Smooth muscle cell (in vitro differentiated cells): ENCODE measurements around the gene RND3. TPM values are rescaled to one million over a fixed set of nuclear protein-coding genes. Genes with fewer than 3 reads are reported as not detected.

Source experiments
- DNase-seq: peaks from one replicate; lab custom pipeline; 2025; ENCODE audit not compliant: unreplicated experiment; lab: John Stamatoyannopoulos, UW
- H2AFZ ChIP-seq: fragments of 200-600 bp; sonication (generic); 2 replicates; pipeline ENCODE4 v1.6.0; 2016; ENCODE audit warnings: antibody characterized with exemption, low read depth, mild to moderate bottlenecking
- H3F3A ChIP-seq: fragments of 200-600 bp; sonication (generic); 2 replicates; pipeline ENCODE4 v1.6.0; 2017; ENCODE audit warnings: antibody characterized with exemption, low read depth
- H3K27ac ChIP-seq: fragments of 200-600 bp; sonication (generic); 2 replicates; pipeline ENCODE4 v1.5.1; 2016; ENCODE audit warnings: low read depth, mild to moderate bottlenecking
- H3K27me3 ChIP-seq: fragments of 200-600 bp; sonication (generic); 2 replicates; pipeline ENCODE4 v1.6.1; 2016; ENCODE audit warnings: low read depth, mild to moderate bottlenecking
- H3K36me3 ChIP-seq: fragments of 200-600 bp; sonication (generic); 2 replicates; pipeline ENCODE4 v1.5.1; 2016; ENCODE audit warnings: low read depth
- H3K4me1 ChIP-seq: fragments of 200-600 bp; sonication (generic); 2 replicates; pipeline ENCODE4 v1.5.1; 2016; ENCODE audit warnings: low read depth
- H3K4me2 ChIP-seq: fragments of 200-600 bp; sonication (generic); 2 replicates; pipeline ENCODE4 v1.6.0; 2016; ENCODE audit warnings: mild to moderate bottlenecking
- H3K4me3 ChIP-seq: fragments of 200-600 bp; sonication (generic); 2 replicates; pipeline ENCODE4 v1.5.1; 2016; ENCODE audit warnings: mild to moderate bottlenecking
- H3K79me2 ChIP-seq: fragments of 200-600 bp; sonication (generic); 2 replicates; pipeline ENCODE4 v1.6.0; 2016; ENCODE audit warnings: low read depth, mild to moderate bottlenecking
- H3K9ac ChIP-seq: fragments of 200-600 bp; sonication (generic); 2 replicates; pipeline ENCODE4 v1.6.0; 2016; ENCODE audit warnings: low read depth
- H3K9me3 ChIP-seq: fragments of 200-600 bp; sonication (generic); replicated peaks from 2 replicates; pipeline ENCODE4 v1.5.1; 2016; ENCODE audit warnings: low read depth
- H4K20me1 ChIP-seq: fragments of 200-600 bp; sonication (generic); 2 replicates; pipeline ENCODE4 v1.6.0; 2016; ENCODE audit warnings: low read depth
- WGBS: methylation state at CpG from one replicate; pipeline ENCODE4 v1.1.7; 2016; ENCODE audit warnings: low lambda C conversion rate; 5-methylcytosine and 5-hydroxymethylcytosine counted together
- polyA plus RNA-seq: library from polyadenylated mRNA; unstranded; fragments of >200 nt; fragmentation: Nextera tagmentation; extraction: Ambion mirVana; gene quantifications from 2 replicates; pipeline ENCODE4 v1.2.1, GENCODE V29; 2016
- total RNA-seq: library from RNA; depleted of rRNA; stranded (reverse); fragments of >200 nt; gene quantifications from 2 replicates; pipeline ENCODE4 v1.2.3, GENCODE V29; 2014
- TF ChIP-seq, protein P1 (sequence below): fragments of 200-600 bp; sonication (generic); IDR thresholded peaks from 2 replicates; pipeline ENCODE4 v1.5.1; 2017; ENCODE audit warnings: borderline replicate concordance, mild to moderate bottlenecking, antibody characterized with exemption; ENCODE audit not compliant: insufficient read depth, poor library complexity, severe bottlenecking

Gene RND3
- total and polyA plus RNA-seq, 2 experiments from 2014 or later, result 125 to 256 TPM

DNA sequence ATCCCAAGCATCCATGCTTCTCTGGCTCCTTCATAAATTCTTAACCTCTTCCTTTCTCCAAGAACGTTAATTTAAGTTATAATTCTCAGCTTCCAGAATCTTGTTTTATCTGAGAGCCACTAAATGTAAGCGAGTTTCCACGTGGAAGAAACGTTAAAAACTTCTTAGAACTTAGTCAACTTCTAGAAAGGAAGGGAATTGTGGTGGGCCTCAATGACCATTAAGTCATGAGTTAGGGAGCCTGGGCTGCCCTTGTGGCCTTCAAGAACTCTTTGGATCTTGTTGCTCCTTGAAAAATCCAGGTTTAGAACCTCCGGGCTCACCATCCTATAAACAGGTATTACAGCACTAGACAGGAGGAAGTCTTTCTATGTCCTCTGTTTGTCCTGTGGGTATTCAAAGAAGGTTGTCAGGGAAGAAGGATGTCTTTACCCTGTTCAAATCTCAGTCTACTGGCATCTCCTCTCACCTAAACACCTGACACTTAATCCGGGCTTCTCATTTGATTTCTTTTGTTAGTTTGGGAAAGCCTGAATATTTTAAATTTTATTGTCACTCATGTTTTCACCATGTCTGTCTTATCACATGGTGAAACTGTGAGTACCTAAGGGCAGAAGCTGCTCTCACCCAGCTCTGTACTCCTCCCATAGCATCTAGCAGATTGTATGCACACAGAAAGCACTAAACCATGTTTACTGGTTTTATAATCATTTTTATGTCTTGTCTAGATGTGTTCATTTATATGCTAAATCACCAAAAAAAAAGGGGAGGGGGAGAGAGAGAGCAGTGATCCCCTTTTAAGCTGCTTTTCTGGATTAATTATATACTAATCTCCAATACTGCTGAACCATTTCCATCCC, 6.3 kb downstream of the RND3 start:
- Histone ChIP-seq H2AFZ (no peak overlapping the region), H3K79me2 (peaks cover 100% of the 10 kb centered on the region), H3K27me3 (no peaks in the 10 kb centered on the region), H4K20me1 (peaks cover 98% of the 10 kb centered on the region), H3K9me3 (no peaks in the 10 kb centered on the region), H3K9ac (peak overlapping the region; percentile 2), H3K4me2 (peak overlapping the region; percentile 75), H3K4me3 (no peak overlapping the region), H3F3A (peaks cover 30% of the 10 kb centered on the region), H3K4me1 (peaks cover 55% of the 10 kb centered on the region), H3K27ac (peak overlapping the region; percentile 94), H3K36me3 (no peaks in the 10 kb centered on the region)
- TF ChIP-seq, protein P1, sequence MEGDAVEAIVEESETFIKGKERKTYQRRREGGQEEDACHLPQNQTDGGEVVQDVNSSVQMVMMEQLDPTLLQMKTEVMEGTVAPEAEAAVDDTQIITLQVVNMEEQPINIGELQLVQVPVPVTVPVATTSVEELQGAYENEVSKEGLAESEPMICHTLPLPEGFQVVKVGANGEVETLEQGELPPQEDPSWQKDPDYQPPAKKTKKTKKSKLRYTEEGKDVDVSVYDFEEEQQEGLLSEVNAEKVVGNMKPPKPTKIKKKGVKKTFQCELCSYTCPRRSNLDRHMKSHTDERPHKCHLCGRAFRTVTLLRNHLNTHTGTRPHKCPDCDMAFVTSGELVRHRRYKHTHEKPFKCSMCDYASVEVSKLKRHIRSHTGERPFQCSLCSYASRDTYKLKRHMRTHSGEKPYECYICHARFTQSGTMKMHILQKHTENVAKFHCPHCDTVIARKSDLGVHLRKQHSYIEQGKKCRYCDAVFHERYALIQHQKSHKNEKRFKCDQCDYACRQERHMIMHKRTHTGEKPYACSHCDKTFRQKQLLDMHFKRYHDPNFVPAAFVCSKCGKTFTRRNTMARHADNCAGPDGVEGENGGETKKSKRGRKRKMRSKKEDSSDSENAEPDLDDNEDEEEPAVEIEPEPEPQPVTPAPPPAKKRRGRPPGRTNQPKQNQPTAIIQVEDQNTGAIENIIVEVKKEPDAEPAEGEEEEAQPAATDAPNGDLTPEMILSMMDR, result no peak
- WGBS, result 91% methylated on average over 6 of the region's 6 CpGs
- DNase-seq, result no peak

DNA sequence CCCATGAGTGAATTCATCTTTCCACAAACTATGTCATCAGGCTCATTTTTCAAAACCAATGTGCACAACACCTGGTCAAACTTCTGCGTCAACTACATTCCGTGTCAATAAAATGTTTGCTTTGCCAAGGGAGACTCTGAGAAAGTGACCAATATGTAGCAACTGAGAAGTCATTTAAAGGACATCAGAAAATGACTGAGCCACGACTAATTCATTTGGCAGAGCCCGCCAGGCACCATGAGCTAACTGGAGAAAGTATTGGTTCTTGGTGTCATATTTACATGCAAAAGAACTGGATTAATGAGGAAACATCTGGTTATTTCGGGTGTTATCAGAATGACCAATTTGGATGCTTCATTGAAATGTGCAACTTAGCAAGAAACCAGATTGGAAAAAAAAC, 7.2 kb downstream of the RND3 start:
- TF ChIP-seq, protein P1, result no peak
- 76% methylated on average over 5 of the region's 5 CpGs for WGBS
- Histone ChIP-seq H3F3A (peaks cover 30% of the 10 kb centered on the region), H4K20me1 (peaks cover 98% of the 10 kb centered on the region), H3K4me2 (peak overlapping the region; percentile 75), H3K4me3 (peak overlapping the region; percentile 22), H2AFZ (no peak overlapping the region), H3K4me1 (peaks cover 57% of the 10 kb centered on the region), H3K27me3 (no peaks in the 10 kb centered on the region), H3K36me3 (no peaks in the 10 kb centered on the region), H3K9ac (peak overlapping the region; percentile 67), H3K9me3 (no peaks in the 10 kb centered on the region), H3K27ac (peak overlapping the region; percentile 94), H3K79me2 (peaks cover 100% of the 10 kb centered on the region)
- DNase-seq, result no peak

DNA sequence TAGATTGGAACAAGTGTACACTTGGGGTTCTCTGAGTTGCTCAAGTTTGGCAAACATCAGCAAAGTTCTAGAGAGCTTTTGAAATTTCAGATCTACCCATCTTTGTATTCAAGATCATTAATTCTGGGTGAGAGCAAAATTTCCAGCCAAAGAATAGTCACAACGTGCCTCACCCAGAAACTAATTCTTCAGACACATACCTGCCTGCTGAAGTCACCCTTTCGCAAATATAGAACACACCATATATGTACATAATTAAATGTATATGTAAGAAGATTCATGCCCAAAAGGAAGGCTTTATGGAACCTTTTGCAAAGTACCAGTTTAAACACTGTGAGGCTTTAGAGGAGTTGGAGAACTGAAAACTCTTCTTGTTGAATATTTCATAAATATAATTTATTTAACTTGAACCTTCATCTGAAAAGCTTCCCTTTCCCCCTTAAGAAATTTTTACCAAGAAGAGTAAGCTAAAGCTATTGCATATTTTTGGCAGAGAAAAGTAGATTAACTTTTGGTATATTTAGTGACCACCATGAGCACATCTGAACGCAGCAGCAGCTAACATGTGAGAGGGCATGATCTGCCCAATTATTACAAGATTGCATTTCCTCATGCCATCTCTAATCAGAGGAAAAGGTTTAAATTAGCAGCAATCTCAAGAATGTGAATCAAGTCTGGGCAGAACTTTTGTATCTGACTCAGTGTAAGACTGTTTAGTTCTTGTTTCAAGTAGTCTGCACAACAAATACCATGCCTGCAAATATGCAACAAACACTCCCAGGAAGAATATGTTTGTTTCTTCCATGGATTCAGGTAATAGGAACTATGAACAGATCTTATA, 8.2 kb downstream of the RND3 start:
- Histone ChIP-seq H3K4me2 (peak overlapping the region; percentile 75), H3K4me3 (peak overlapping the region; percentile 22), H3K9ac (peak overlapping the region; percentile 67), H3K4me1 (peaks cover 63% of the 10 kb centered on the region), H3K79me2 (peaks cover 100% of the 10 kb centered on the region), H3K36me3 (no peaks in the 10 kb centered on the region), H3K9me3 (no peaks in the 10 kb centered on the region), H3K27me3 (no peaks in the 10 kb centered on the region), H2AFZ (no peak overlapping the region), H3K27ac (peak overlapping the region; percentile 94), H4K20me1 (peaks cover 96% of the 10 kb centered on the region), H3F3A (peaks cover 39% of the 10 kb centered on the region)
- TF ChIP-seq, protein P1, result no peak
- 33% methylated on average over 3 of the region's 3 CpGs for WGBS
- DNase-seq, result no peak
